Peyer's patch (tissue), 4 donors: ENCODE measurements around the gene LDLRAP1.

ENCODE experiments used
- CTCF ChIP-seq, 6 experiments: fragments of 450-650 bp in 4 of 6; fragments of 200-600 bp in 2 of 6; sonication (generic) in 1 of 6; IDR thresholded peaks; one replicate each; pipeline ENCODE4 v1.5.1; 2017 to 2019; ENCODE audit warnings: antibody characterized with exemption in 6 of 6, mild to moderate bottlenecking in 3 of 6, moderate library complexity in 1 of 6
- POLR2A ChIP-seq, 2 donors: fragments of 450-650 bp; IDR thresholded peaks; one replicate each; pipeline ENCODE4 v1.5.1; 2017; ENCODE audit warnings: antibody characterized with exemption in 2 of 2, mild to moderate bottlenecking in 2 of 2, moderate library complexity in 2 of 2

GRCh38 chr1:25525361-25525688, 18.1 kb upstream of the LDLRAP1 start:
- no peak for TF ChIP-seq CTCF (IDR thresholded peaks at IDR 0.05)
- TF ChIP-seq POLR2A (IDR thresholded peaks at IDR 0.05), result no peak
